Measurements from ENCODE around the gene TMEM256.

- no peak for TF ChIP-seq ZNF274 (IDR thresholded peaks at IDR 0.05; ENCODE audit: borderline replicate concordance, extremely low read depth, low read length)
- TF ChIP-seq RFX5 (IDR thresholded peaks at IDR 0.05; ENCODE audit: borderline replicate concordance, low read depth, low read length): no peak
- TF ChIP-seq POLR2A (IDR thresholded peaks at IDR 0.05; ENCODE audit: control extremely low read depth in 1 of 2, low read depth in 2 of 2, low read length in 2 of 2): no peak
- no peak for TF ChIP-seq POLR2AphosphoS5 (IDR thresholded peaks at IDR 0.05; ENCODE audit: low read depth, low read length)
Observed at GRCh38 chr17:7440834-7441195, 36.9 kb upstream of the TMEM256 start.

All from H1 (cell line).